ENCODE results near the gene ITGA5. TPM values are rescaled to one million over a fixed set of nuclear protein-coding genes. Genes with fewer than 3 reads are reported as not detected.

The ITGA5 gene
- total RNA-seq, 1 experiment from 2014 or later, result 8.0 TPM

GRCh38 chr12:54351341-54351740 is 67.7 kb downstream of the ITGA5 start:
- TF ChIP-seq CTCF (IDR thresholded peaks at IDR 0.05; ENCODE audit: unreplicated experiment), result no peak
- Mint-ChIP-seq H3K9me3 (ENCODE audit: low read depth, unreplicated experiment) (no peaks in the 10 kb centered on the region), H3K27me3 (ENCODE audit: unreplicated experiment) (no peaks in the 10 kb centered on the region), H3K4me3 (ENCODE audit: low read depth, unreplicated experiment) (no peak overlapping the region), H3K27ac (ENCODE audit: unreplicated experiment) (no peak overlapping the region), H3K36me3 (ENCODE audit: insufficient read depth, unreplicated experiment) (peaks cover 38% of the 10 kb centered on the region), H3K4me1 (ENCODE audit: low read depth, unreplicated experiment) (no peaks in the 10 kb centered on the region)
- no peak for DNase-seq
- CTCF ChIA-PET, result no interaction called here
- intact Hi-C loops (cut with micrococcal nuclease; ENCODE audit: unreplicated experiment), result no loop called here
- TSS peak; percentile 71 for BruUV-seq (replicated peaks)

DNA sequence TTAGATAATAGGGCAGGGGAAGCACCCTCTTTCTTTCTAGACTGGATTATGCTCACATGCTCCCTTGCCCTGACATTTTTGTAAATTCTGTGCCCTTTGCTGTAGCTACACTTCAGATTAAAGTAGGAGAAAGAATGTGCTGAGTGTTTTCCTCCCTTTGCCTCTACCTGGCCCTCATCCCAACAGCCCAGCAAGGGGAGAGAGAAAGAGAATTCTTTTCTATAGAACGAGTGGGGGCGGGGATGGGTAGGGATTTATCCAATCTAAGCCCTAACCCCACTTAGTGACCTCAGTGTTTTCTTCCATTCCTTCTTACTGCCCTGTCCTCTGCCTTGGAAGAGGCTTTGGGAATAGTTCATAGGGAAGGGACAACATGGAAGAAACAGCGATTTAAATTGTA is 68.3 kb downstream of the ITGA5 start:
- BruUV-seq (replicated peaks), result no TSS peak
- TF ChIP-seq CTCF (IDR thresholded peaks at IDR 0.05; ENCODE audit: unreplicated experiment), result no peak
- Mint-ChIP-seq H3K9me3 (ENCODE audit: low read depth, unreplicated experiment) (no peaks in the 10 kb centered on the region), H3K27ac (ENCODE audit: unreplicated experiment) (no peak overlapping the region), H3K4me1 (ENCODE audit: low read depth, unreplicated experiment) (no peaks in the 10 kb centered on the region), H3K36me3 (ENCODE audit: insufficient read depth, unreplicated experiment) (peaks cover 38% of the 10 kb centered on the region), H3K4me3 (ENCODE audit: low read depth, unreplicated experiment) (no peak overlapping the region), H3K27me3 (ENCODE audit: unreplicated experiment) (no peaks in the 10 kb centered on the region)
- intact Hi-C loops (cut with micrococcal nuclease; ENCODE audit: unreplicated experiment), result no loop called here
- CTCF ChIA-PET, result no interaction called here
- no peak for DNase-seq

DNA sequence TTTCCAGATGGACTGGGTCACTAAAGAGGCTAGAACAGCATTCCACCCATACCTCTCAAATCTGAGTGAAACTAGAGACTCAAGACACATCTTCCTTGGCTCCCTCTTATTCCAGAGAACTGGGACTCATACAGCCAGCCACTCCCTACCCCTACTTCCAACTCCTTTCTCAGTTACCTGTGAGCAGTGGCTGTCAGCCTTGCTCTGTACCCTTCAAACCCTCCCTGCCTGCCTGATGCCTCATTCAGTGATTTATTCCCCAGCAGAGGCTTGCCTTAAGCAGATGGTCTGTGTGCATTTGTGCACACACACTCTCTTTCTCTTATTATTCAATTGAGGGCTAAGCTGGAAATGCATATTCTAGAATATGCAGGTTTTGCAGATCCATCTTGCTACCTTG is 69.4 kb downstream of the ITGA5 start:
- no peak overlapping the region for H3K4me3 Mint-ChIP-seq (ENCODE audit: low read depth, unreplicated experiment)
- H3K9me3 Mint-ChIP-seq (ENCODE audit: low read depth, unreplicated experiment), result no peaks in the 10 kb centered on the region
- no peak for TF ChIP-seq CTCF (IDR thresholded peaks at IDR 0.05; ENCODE audit: unreplicated experiment)
- no peaks in the 10 kb centered on the region for H3K27me3 Mint-ChIP-seq (ENCODE audit: unreplicated experiment)
- intact Hi-C loops (cut with micrococcal nuclease; ENCODE audit: unreplicated experiment), result no loop called here
- no peak overlapping the region for H3K27ac Mint-ChIP-seq (ENCODE audit: unreplicated experiment)
- H3K36me3 Mint-ChIP-seq (ENCODE audit: insufficient read depth, unreplicated experiment), result peaks cover 43% of the 10 kb centered on the region
- no TSS peak for BruUV-seq (replicated peaks)
- DNase-seq, result no peak
- CTCF ChIA-PET, result no interaction called here
- H3K4me1 Mint-ChIP-seq (ENCODE audit: low read depth, unreplicated experiment), result no peaks in the 10 kb centered on the region

DNA sequence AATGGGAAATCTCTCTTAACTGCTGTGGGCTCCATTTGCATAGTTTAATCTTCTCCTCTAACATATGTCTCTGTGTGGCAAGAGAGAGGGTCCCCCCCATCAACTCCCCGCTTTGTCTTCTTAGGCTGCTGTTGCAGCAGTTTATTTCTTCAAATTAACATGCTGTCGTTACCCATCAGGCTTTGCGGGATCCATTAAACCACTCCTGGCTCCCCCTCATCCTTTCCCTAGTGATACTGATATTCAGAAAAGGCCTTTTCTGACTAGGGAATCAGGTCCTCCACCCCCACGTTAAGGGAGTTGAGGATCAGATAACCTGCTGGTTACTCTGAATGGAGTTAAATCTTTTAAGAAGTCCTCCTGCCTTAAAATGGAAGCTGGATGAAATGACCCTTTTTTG is 70.0 kb downstream of the ITGA5 start:
- Mint-ChIP-seq H3K4me1 (ENCODE audit: low read depth, unreplicated experiment) (no peaks in the 10 kb centered on the region), H3K27ac (ENCODE audit: unreplicated experiment) (no peak overlapping the region), H3K4me3 (ENCODE audit: low read depth, unreplicated experiment) (no peak overlapping the region), H3K27me3 (ENCODE audit: unreplicated experiment) (no peaks in the 10 kb centered on the region), H3K9me3 (ENCODE audit: low read depth, unreplicated experiment) (no peaks in the 10 kb centered on the region), H3K36me3 (ENCODE audit: insufficient read depth, unreplicated experiment) (peaks cover 44% of the 10 kb centered on the region)
- intact Hi-C loops (cut with micrococcal nuclease; ENCODE audit: unreplicated experiment), result no loop called here
- BruUV-seq (replicated peaks), result no TSS peak
- DNase-seq, result no peak
- CTCF ChIA-PET, result no interaction called here
- TF ChIP-seq CTCF (IDR thresholded peaks at IDR 0.05; ENCODE audit: unreplicated experiment), result no peak

Other genes starting within 250 kb of the ITGA5 start
- gene SMUG1, start 230.3 kb downstream of the ITGA5 start, total RNA-seq (2022), result 66.2 and 69.4 TPM in 2 replicates
- 128 and 173 TPM in 2 replicates for gene CBX5, start 139.1 kb downstream of the ITGA5 start, total RNA-seq (2022)
- gene HNRNPA1, start 138.5 kb downstream of the ITGA5 start, total RNA-seq (2022), result 1,059 and 1,161 TPM in 2 replicates
- gene NFE2, start 118.3 kb downstream of the ITGA5 start, total RNA-seq (2022), result 0.80 and 1.8 TPM in 2 replicates
- gene COPZ1, start 94.1 kb downstream of the ITGA5 start, total RNA-seq (2022), result 173 and 190 TPM in 2 replicates
- gene GPR84, start 54.8 kb downstream of the ITGA5 start, total RNA-seq (2022), result not detected in 2 replicates
- gene ZNF385A, start 34.5 kb downstream of the ITGA5 start, total RNA-seq (2022), result 9.1 and 9.5 TPM in 2 replicates
- 85.7 and 94.5 TPM in 2 replicates for gene GTSF1, start 54.3 kb upstream of the ITGA5 start, total RNA-seq (2022)
- gene NCKAP1L, start 78.5 kb upstream of the ITGA5 start, total RNA-seq (2022), result not detected in 2 replicates
- gene PDE1B, start 130.3 kb upstream of the ITGA5 start, total RNA-seq (2022), result not detected in 2 replicates
- gene PPP1R1A, start 169.4 kb upstream of the ITGA5 start, total RNA-seq (2022), result 0.26 TPM in 1 of 2 replicates, not detected in the other
- gene LACRT, start 215.6 kb upstream of the ITGA5 start, total RNA-seq (2022), result not detected in 2 replicates
- not detected in 2 replicates for gene DCD, start 229.1 kb upstream of the ITGA5 start, total RNA-seq (2022)